HG03066 (cell line): ENCODE results near the gene FA2H.

Experiments
- ATAC-seq: cut with Tn5 transposase; IDR thresholded peaks from one replicate; pipeline ENCODE4 v1.9.1; 2021; ENCODE audit warnings: low read depth; ENCODE audit not compliant: unreplicated experiment

Gene FA2H

DNA sequence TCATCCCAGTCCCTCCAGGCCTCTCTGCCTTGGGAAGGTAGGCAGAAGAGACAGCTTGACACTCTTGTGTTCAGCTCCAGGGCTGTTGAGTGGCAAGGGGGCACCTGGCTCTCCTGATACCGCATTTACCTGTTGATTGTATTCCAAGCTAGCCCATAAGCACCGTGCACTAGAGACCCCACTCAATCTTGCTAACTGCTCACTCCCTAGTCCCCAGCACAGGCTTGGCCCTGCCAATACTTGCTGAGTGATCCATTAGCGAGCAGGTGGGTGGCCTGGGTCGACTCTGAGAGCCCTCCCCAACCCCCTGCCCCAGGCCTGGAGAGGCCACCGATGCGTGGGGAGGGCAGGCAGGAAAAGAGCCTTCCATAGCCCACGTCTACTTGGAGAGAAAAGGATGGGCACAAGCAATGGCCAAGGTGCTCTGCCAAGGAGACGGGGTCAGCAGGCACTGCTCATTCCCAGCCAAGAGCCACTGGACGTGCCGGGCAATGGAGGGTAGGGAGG is 29.5 kb downstream of the FA2H start:
- no peak for ATAC-seq

- no peak for ATAC-seq
Measured at GRCh38 chr16:74744566-74744965, 30.1 kb downstream of the FA2H start.

- ATAC-seq = no peak
Measured at GRCh38 chr16:74743668-74744299, 30.8 kb downstream of the FA2H start.

DNA sequence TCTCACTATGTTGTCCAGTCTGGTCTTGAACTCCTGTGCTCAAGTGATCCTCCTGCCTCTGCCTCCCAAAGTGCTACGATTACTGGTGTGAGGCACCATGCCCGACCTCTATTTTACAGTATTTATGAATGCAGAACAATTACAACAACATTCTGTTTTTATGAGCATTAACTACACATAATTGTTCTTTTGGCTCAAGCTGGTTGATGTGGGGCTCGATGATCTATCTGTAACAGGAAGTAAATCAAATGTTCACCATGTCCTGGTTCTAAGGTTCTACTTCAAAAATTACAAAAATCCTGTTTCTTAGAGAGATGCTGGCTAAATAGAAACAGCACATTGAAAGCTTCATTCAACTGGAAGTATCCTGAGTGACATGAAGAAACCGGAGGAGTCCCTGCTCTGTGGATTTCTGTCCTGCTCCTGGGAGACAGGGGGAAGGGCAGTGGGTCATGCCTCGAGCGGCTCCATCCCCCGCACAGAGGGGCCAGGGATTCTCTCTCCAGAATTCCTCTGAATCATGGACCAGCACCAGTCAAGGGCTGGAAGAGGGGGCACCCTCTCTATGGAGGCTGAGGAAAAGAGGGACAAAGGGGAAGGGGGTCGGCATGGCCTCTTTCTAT is 31.5 kb downstream of the FA2H start:
- ATAC-seq = no peak

- ATAC-seq = no peak
Measured at GRCh38 chr16:74742051-74742481, 32.6 kb downstream of the FA2H start.

- no peak for ATAC-seq
Measured at GRCh38 chr16:74740795-74741304, 33.8 kb downstream of the FA2H start.

GRCh38 chr16:74739275-74739674 is 35.3 kb downstream of the FA2H start:
- no peak for ATAC-seq

- no peak for ATAC-seq
Measured at GRCh38 chr16:74738816-74739215, 35.8 kb downstream of the FA2H start.

GRCh38 chr16:74738113-74738541 is 36.5 kb downstream of the FA2H start:
- ATAC-seq = no peak

DNA sequence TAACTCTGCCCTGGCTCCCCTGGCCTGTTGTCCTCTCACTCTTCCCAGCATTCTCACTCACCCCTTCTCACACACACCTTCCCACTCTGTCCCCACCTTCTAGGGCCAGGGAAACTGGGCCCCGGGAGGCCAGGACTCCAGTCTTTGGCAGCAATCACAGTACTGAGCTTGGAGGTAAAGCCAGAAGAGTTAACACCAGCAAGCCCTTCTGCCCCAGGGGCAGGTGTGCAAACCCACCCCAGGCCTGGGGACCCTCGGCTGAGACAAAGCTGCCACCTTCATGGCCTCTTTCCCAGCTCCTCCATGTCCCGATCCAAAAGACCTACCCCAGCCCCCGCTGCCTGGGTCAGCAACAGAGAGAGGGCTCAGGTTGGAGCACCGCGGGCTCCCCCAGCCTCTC is 37.1 kb downstream of the FA2H start:
- ATAC-seq = no peak

- no peak for ATAC-seq
Measured at GRCh38 chr16:74736531-74737157, 38.0 kb downstream of the FA2H start.

DNA sequence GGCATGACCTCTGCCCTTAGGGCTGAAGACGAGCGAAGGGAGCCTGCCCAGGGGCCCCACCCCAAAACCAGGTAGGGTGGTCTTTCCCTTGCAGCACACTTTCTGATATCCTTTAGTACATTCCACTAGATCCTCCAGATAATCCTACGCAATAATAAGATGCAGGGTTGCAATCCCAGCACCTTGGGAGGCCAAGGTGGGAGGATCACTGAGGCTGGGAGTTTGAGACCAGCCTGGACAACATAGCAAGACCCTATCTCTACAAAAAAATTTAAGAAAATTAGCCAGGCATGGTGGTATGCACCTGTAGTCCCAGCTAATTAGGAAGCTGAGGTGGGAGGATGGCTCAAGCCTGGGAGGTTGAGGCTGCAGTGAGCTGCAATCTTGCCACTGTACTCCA is 39.1 kb downstream of the FA2H start:
- ATAC-seq = no peak

- no peak for ATAC-seq
Measured at GRCh38 chr16:74735162-74735452, 39.5 kb downstream of the FA2H start.

- ATAC-seq = no peak
Measured at GRCh38 chr16:74734361-74735161, 40.1 kb downstream of the FA2H start.

DNA sequence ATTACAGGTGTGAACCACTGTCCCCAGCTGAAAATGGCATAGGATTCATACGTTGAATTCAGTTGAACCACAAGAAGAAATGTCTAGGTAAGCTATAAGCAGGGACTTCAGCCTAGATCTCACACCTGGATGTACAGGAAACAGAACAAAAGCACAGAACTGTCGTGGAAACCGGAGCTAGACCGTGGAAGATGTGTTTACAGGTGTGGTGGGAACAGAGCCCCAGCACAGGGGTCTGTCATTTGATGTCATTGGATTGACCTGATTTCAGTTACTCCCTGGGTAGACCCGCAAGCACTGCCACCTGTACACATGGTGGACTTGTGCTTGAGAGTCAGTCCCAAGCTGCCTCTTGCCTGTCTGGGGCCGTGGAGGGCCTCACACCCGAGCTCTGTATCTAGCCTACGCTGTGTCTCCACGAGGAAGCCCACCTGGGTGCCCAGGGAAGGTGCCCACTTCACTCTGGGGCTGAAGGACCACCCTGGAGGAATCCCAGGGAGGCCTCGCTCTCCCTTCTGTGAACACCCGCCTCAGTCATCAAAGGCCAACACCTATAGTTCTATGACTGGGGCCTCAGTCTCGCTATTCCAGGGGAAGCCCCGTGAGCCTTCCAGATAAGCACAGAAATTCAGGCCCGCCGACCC is 41.8 kb downstream of the FA2H start:
- no peak for ATAC-seq

DNA sequence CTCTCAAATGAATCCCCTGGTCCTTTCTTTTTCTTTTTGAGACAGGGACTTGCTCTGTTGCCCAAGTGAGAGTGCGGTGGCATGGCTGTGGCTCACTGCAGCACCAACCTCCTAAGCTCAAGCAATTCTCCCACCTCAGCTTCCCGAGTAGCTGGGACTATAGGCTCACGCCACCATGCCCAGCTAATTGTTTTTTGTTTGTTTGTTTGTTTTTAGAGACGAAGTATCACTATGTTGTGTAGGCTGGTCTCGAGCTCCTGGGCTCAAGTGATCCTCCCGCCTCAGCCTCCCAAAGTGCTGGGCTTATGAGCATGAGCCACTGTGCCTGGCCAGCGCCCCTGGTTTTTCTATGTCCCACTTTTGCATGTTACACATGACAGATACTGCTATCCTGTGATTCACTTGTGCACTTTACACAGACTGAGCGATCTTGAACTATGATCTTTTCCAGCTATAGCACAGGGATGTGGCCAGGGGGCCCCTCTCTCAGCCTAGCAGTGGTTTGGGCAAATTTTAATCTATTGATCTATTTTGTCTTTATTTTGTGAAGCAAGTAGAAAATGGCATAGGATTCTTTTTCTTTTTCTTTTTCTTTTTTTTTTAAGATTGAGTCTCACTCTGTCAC is 42.7 kb downstream of the FA2H start:
- ATAC-seq = no peak

GRCh38 chr16:74729783-74730683 is 44.6 kb downstream of the FA2H start:
- ATAC-seq = no peak

GRCh38 chr16:74727903-74728302 is 46.7 kb downstream of the FA2H start:
- no peak for ATAC-seq

DNA sequence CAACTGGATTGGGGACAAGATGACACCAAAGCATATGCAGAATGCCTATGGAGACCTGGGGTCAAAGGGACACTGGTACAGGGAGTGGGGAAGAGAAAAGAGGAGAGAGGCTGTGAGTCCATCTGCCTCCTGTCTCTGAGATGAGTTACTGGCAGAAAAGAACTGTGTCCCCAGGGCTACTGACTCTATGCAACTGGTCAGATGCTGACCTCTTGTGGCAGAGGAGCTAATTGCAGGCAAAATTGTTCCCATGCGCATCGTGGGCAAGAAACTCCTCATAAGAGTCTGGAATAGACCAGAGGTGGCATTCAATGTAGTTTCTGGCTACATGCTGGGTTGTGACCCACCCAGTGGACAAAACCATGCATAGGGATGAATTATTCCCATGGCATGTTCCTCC is 47.9 kb downstream of the FA2H start:
- no peak for ATAC-seq
